ENCODE measurements around the gene TM4SF4. TPM values are rescaled to one million over a fixed set of nuclear protein-coding genes. Genes with fewer than 3 reads are reported as not detected.

Gene TM4SF4
- total RNA-seq, 1 donor from 2014 or later, result 0.67 TPM

DNA sequence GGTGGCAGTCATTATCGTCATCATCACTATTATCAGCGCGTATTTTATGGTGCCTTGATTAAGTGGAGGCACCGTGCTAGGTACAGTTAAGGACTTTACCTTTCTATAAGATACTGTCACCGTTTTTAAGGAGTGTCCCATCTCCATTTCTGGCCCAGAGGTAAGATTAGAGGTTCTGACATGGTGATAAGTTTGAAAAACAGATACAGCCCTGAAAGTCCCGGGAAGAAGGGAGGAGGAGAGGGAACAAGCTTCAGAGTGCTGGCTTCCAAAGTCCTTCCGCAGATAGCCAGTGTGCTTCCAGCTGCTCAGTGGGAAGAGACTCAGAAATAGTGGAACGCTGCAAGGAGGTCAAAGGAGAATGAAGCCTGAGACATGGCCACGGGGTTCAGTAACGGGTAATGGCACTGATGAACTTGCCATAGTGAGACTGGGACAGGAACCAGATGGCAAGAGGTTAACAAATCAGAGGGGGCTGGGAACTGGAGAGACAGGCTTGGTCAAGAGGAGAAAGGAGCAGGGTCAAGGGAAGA lies 9.1 kb upstream of the TM4SF4 start:
- H3K9me3 Mint-ChIP-seq (ENCODE audit: unreplicated experiment), result no peaks in the 10 kb centered on the region
- no peak overlapping the region for H3K4me3 Mint-ChIP-seq (ENCODE audit: unreplicated experiment)
- H3K36me3 Mint-ChIP-seq (ENCODE audit: low read depth, unreplicated experiment), result no peaks in the 10 kb centered on the region
- peaks cover 6% of the 10 kb centered on the region for H3K27me3 Mint-ChIP-seq (ENCODE audit: unreplicated experiment)
- no peak overlapping the region for H3K27ac Mint-ChIP-seq (ENCODE audit: unreplicated experiment)
- no peak for DNase-seq (ENCODE audit: low spot score)
- H3K4me1 Mint-ChIP-seq (ENCODE audit: unreplicated experiment), result peaks cover 7% of the 10 kb centered on the region
- TF ChIP-seq CTCF (IDR thresholded peaks at IDR 0.05; ENCODE audit: unreplicated experiment), result no peak

DNA sequence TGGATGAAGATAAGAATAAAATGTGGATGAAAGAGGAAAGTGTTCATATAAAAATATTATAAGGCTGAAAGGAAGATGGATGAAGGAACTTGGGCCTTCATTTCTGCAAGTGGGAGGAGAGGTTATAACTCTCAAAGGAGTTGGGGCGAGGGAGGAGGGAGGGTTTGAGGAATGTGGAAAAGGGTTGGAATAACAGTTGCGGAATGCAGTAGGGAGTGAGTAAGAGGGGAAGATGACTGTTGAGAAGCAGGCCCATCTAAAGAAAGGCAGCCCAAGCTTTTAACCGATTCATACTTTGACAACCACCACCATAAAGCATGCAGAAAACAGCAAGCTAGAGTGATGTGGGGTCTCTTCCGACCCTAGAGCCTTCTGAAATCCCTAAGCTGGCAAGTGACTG lies 8.3 kb upstream of the TM4SF4 start:
- Mint-ChIP-seq H3K27ac (ENCODE audit: unreplicated experiment) (no peak overlapping the region), H3K9me3 (ENCODE audit: unreplicated experiment) (no peaks in the 10 kb centered on the region), H3K27me3 (ENCODE audit: unreplicated experiment) (peaks cover 6% of the 10 kb centered on the region), H3K4me3 (ENCODE audit: unreplicated experiment) (no peak overlapping the region), H3K4me1 (ENCODE audit: unreplicated experiment) (peaks cover 14% of the 10 kb centered on the region), H3K36me3 (ENCODE audit: low read depth, unreplicated experiment) (no peaks in the 10 kb centered on the region)
- no peak for TF ChIP-seq CTCF (IDR thresholded peaks at IDR 0.05; ENCODE audit: unreplicated experiment)
- DNase-seq (ENCODE audit: low spot score), result no peak

DNA sequence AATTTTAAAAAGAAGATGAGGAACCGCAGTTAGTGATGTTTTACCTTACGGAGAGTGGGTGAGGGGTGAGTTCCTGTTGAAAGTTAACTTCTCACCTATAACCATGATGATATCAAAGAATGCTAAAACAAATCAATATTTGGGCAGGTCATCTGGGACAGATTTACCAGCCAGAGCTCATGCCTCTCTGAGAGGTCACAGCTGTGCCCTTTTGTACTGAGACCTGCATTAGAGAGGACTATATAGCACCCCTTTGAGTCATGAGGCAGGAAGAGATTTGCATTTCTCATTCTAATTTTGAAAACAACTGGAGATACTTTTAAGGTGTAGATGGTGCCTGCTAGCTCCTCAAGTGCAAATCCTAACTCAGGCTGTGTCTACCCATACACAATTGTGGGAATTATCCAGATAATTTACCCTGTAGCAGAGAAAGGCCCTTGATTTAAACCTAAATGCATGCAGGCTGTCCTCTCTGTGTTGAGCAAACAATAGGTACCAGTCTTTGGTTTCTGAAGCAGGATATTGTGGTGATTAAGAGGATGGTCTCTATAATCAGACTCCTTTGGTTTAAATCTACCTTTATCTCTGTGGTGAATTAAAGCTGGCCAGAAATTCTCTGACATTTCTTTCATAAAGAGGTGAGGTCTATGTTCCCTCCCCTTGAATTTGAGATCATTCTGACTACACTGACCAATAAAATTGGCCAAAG lies 5.8 kb upstream of the TM4SF4 start:
- no peak for DNase-seq (ENCODE audit: low spot score)
- H3K27ac Mint-ChIP-seq (ENCODE audit: unreplicated experiment), result no peak overlapping the region
- H3K4me1 Mint-ChIP-seq (ENCODE audit: unreplicated experiment), result peaks cover 29% of the 10 kb centered on the region

DNA sequence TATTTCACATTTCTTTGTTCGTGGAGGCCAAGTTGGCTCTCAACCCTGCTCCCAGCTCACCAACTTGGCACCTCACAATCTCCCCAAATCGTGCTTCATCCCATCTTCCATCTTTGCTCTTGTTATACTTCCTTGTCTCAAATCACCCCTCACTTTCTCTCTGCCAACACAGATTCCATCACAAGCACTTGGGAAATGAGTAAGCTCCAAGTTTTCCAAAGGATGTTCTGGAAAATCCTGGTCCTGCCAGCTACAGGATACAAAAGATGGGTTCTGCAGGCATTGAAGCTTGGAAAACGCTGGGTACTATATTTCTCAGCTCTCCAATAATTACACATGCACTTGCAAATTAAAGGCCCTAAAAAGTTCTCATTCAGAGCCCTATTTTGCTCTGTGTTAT lies 4.1 kb upstream of the TM4SF4 start:
- TF ChIP-seq CTCF (IDR thresholded peaks at IDR 0.05; ENCODE audit: unreplicated experiment), result no peak
- Mint-ChIP-seq H3K27ac (ENCODE audit: unreplicated experiment) (peak overlapping the region; percentile 7), H3K27me3 (ENCODE audit: unreplicated experiment) (peaks cover 2% of the 10 kb centered on the region), H3K4me1 (ENCODE audit: unreplicated experiment) (peaks cover 45% of the 10 kb centered on the region), H3K9me3 (ENCODE audit: unreplicated experiment) (no peaks in the 10 kb centered on the region), H3K36me3 (ENCODE audit: low read depth, unreplicated experiment) (no peaks in the 10 kb centered on the region), H3K4me3 (ENCODE audit: unreplicated experiment) (no peak overlapping the region)
- DNase-seq (ENCODE audit: low spot score), result no peak

More for the DNA sequence above, 5.8 kb upstream of the TM4SF4 start:
- TF ChIP-seq CTCF (IDR thresholded peaks at IDR 0.05; ENCODE audit: unreplicated experiment), result no peak
- Mint-ChIP-seq H3K9me3 (ENCODE audit: unreplicated experiment) (no peaks in the 10 kb centered on the region), H3K4me3 (ENCODE audit: unreplicated experiment) (no peak overlapping the region), H3K27me3 (ENCODE audit: unreplicated experiment) (peaks cover 2% of the 10 kb centered on the region), H3K36me3 (ENCODE audit: low read depth, unreplicated experiment) (no peaks in the 10 kb centered on the region)

GRCh38 chr3:149472030-149472797 lies 2.3 kb upstream of the TM4SF4 start:
- H3K4me3 Mint-ChIP-seq (ENCODE audit: unreplicated experiment), result no peak overlapping the region
- no peaks in the 10 kb centered on the region for H3K36me3 Mint-ChIP-seq (ENCODE audit: low read depth, unreplicated experiment)
- H3K4me1 Mint-ChIP-seq (ENCODE audit: unreplicated experiment), result peaks cover 53% of the 10 kb centered on the region
- TF ChIP-seq CTCF (IDR thresholded peaks at IDR 0.05; ENCODE audit: unreplicated experiment), result no peak
- peaks cover 2% of the 10 kb centered on the region for H3K27me3 Mint-ChIP-seq (ENCODE audit: unreplicated experiment)
- H3K9me3 Mint-ChIP-seq (ENCODE audit: unreplicated experiment), result no peaks in the 10 kb centered on the region
- H3K27ac Mint-ChIP-seq (ENCODE audit: unreplicated experiment), result peak overlapping the region; percentile 43
- DNase-seq (ENCODE audit: low spot score), result no peak

Data from endothelial cell (in vitro differentiated cells).